Gastroesophageal sphincter (tissue), 3 donors: ENCODE results near the gene ISG20.

ENCODE experiments used
- CTCF ChIP-seq, 4 experiments: fragments of 200-600 bp in 2 of 4; fragments of 450-650 bp in 2 of 4; sonication (generic) in 1 of 4; IDR thresholded peaks; one replicate each; pipeline ENCODE4 v1.5.1; 2017 to 2019; ENCODE audit warnings: antibody characterized with exemption in 4 of 4, mild to moderate bottlenecking in 2 of 4, moderate library complexity in 2 of 4
- EP300 ChIP-seq: sonication (generic); formaldehyde crosslinking; IDR thresholded peaks from one replicate; pipeline ENCODE4 v1.6.1; 2017; ENCODE audit warnings: antibody characterized with exemption, mild to moderate bottlenecking
- POLR2A ChIP-seq, 2 donors: fragments of 450-650 bp; IDR thresholded peaks; one replicate each; pipeline ENCODE4 v1.6.1; 2017; ENCODE audit warnings: antibody characterized with exemption in 2 of 2, mild to moderate bottlenecking in 2 of 2, moderate library complexity in 1 of 2
- POLR2AphosphoS5 ChIP-seq: sonication (generic); formaldehyde crosslinking; IDR thresholded peaks from one replicate; pipeline ENCODE4 v1.6.1; 2017; ENCODE audit warnings: antibody characterized with exemption

DNA sequence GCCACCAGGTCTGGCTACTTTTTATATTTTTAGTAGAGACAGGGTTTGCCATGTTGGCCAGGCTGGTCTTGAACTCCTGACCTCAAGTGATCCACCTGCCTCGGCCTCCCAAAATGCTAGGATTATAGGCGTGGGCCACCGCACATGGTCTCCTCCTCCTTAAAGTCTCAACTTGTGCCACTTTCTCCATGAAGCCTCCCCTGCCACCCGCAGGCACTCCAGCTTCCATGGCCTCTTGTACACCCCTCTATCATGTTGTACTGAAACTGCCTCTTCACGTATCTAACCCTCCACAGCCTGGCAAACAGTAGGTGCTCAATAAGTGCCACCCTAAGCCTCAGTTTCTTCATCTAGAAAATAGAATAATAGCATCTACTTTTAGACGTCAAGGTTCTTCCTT is 39.9 kb downstream of the ISG20 start:
- no peak for TF ChIP-seq CTCF (IDR thresholded peaks at IDR 0.05)
- no peak for TF ChIP-seq POLR2AphosphoS5
- TF ChIP-seq POLR2A (IDR thresholded peaks at IDR 0.05) = no peak
- no peak for TF ChIP-seq EP300
